ENCODE measurements around the gene GAB2. TPM values are rescaled to one million over a fixed set of nuclear protein-coding genes. Genes with fewer than 3 reads are reported as not detected.

The GAB2 gene
- polyA plus RNA-seq, 3 donors = 2.8 to 39.4 (median 4.4) TPM

- no peak overlapping the region for H3K4me3 ChIP-seq (replicated peaks in 1 of 3; ENCODE audit: low read depth in 2 of 3, low read length in 3 of 3)
- no peaks in the 10 kb centered on the region for H3K9me3 ChIP-seq (replicated peaks in 1 of 2; ENCODE audit: control insufficient read depth in 1 of 2, insufficient read depth in 1 of 2, low read length in 2 of 2)
- Mint-ChIP-seq H3K27me3 (ENCODE audit: low read depth in 3 of 3) (peaks cover 0 to 5% (median 3%) of the 10 kb centered on the region in 3 donors), H3K36me3 (peaks cover 56 to 66% of the 10 kb centered on the region in 2 donors), H3K4me1 (no peaks in the 10 kb centered on the region), H3K4me3 (no peak overlapping the region), H3K27ac (no peak overlapping the region), H3K9me3 (peaks cover 0 to 3% (median 0%) of the 10 kb centered on the region in 7 donors)
- no peaks in the 10 kb centered on the region for H3K27me3 ChIP-seq (ENCODE audit: control insufficient read depth in 2 of 2, insufficient read depth in 2 of 2, low read length in 2 of 2)
- no peak overlapping the region for H2AFZ ChIP-seq (ENCODE audit: insufficient read depth, low read depth, low read length, poor library complexity, severe bottlenecking)
- H3K4me2 ChIP-seq (replicated peaks; ENCODE audit: extremely low read depth, low read length, poor library complexity, severe bottlenecking) = no peak overlapping the region
- peaks cover 30 to 63% of the 10 kb centered on the region in 2 donors for H3K36me3 ChIP-seq (replicated peaks in 1 of 2; ENCODE audit: control insufficient read depth in 1 of 2, insufficient read depth in 2 of 2, low read length in 2 of 2)
- H3K79me2 ChIP-seq (ENCODE audit: insufficient read depth, low read length) = no peaks in the 10 kb centered on the region
- no CpG with 5 or more reads among the region's 5 CpGs for WGBS (ENCODE audit: insufficient coverage)
- H3K9ac ChIP-seq (ENCODE audit: insufficient read depth, low read length, poor library complexity, severe bottlenecking) = no peak overlapping the region
- DNase-seq = no peak
- peaks cover 24% of the 10 kb centered on the region for H4K20me1 ChIP-seq (ENCODE audit: insufficient read depth, low read length)
- intact Hi-C loops (cut with micrococcal nuclease) = no loop called here
- no peak for TF ChIP-seq CTCF (IDR thresholded peaks at IDR 0.05)
- H3K27ac ChIP-seq (ENCODE audit: low read depth in 1 of 2, low read length in 2 of 2) = no peak overlapping the region
- H3K4me1 ChIP-seq (ENCODE audit: control insufficient read depth in 1 of 2, insufficient read depth in 2 of 2, low read length in 2 of 2) = no peaks in the 10 kb centered on the region
These were observed 206.1 kb downstream of the GAB2 start for GRCh38 chr11:78211565-78211964.

- Histone ChIP-seq H3K9me3 (replicated peaks in 1 of 2; ENCODE audit: control insufficient read depth in 1 of 2, insufficient read depth in 1 of 2, low read length in 2 of 2) (no peaks in the 10 kb centered on the region), H3K27me3 (ENCODE audit: control insufficient read depth in 2 of 2, insufficient read depth in 2 of 2, low read length in 2 of 2) (no peaks in the 10 kb centered on the region), H2AFZ (ENCODE audit: insufficient read depth, low read depth, low read length, poor library complexity, severe bottlenecking) (no peak overlapping the region), H3K9ac (ENCODE audit: insufficient read depth, low read length, poor library complexity, severe bottlenecking) (no peak overlapping the region), H3K4me2 (replicated peaks; ENCODE audit: extremely low read depth, low read length, poor library complexity, severe bottlenecking) (no peak overlapping the region), H4K20me1 (ENCODE audit: insufficient read depth, low read length) (peaks cover 16% of the 10 kb centered on the region), H3K27ac (ENCODE audit: low read depth in 1 of 2, low read length in 2 of 2) (no peak overlapping the region), H3K36me3 (replicated peaks in 1 of 2; ENCODE audit: control insufficient read depth in 1 of 2, insufficient read depth in 2 of 2, low read length in 2 of 2) (peaks cover 20 to 63% of the 10 kb centered on the region in 2 donors), H3K79me2 (ENCODE audit: insufficient read depth, low read length) (no peaks in the 10 kb centered on the region), H3K4me3 (replicated peaks in 1 of 3; ENCODE audit: low read depth in 2 of 3, low read length in 3 of 3) (no peak overlapping the region), H3K4me1 (ENCODE audit: control insufficient read depth in 1 of 2, insufficient read depth in 2 of 2, low read length in 2 of 2) (no peaks in the 10 kb centered on the region)
- Mint-ChIP-seq H3K27ac (peak overlapping the region in 1 of 7 donors; percentile 36), H3K4me1 (no peaks in the 10 kb centered on the region), H3K4me3 (no peak overlapping the region), H3K9me3 (peaks cover 0 to 3% (median 0%) of the 10 kb centered on the region in 7 donors), H3K27me3 (ENCODE audit: low read depth in 3 of 3) (peaks cover 0 to 5% (median 3%) of the 10 kb centered on the region in 3 donors), H3K36me3 (peaks cover 56 to 66% of the 10 kb centered on the region in 2 donors)
- 86% methylated on average over 18 of the region's 31 CpGs for WGBS (ENCODE audit: insufficient coverage)
- TF ChIP-seq CTCF (IDR thresholded peaks at IDR 0.05) = no peak
- intact Hi-C loops (cut with micrococcal nuclease) = no loop called here
- no peak for DNase-seq
These were observed 207.5 kb downstream of the GAB2 start for GRCh38 chr11:78210000-78210608.

Data from CD14-positive monocyte (primary cell).